Measurements from ENCODE around the gene ZFC3H1. TPM values are rescaled to one million over a fixed set of nuclear protein-coding genes. Genes with fewer than 3 reads are reported as not detected.
"Not testable (repeated sequence)": the region's sequence is repeated elsewhere in the genome, so short reads cannot be mapped to it uniquely, and the experiment has no call there.

ZFC3H1 gene
- total RNA-seq, 4 donors from 2014 or later, result 54.6 to 124 (median 85.5) TPM

GRCh38 chr12:71581206-71581605, 82.4 kb downstream of the ZFC3H1 start:
- DNase-seq (ENCODE audit: low spot score) (no peak), ATAC-seq (ENCODE audit: low FRiP score) (no peak)
- TF ChIP-seq, protein P1, sequence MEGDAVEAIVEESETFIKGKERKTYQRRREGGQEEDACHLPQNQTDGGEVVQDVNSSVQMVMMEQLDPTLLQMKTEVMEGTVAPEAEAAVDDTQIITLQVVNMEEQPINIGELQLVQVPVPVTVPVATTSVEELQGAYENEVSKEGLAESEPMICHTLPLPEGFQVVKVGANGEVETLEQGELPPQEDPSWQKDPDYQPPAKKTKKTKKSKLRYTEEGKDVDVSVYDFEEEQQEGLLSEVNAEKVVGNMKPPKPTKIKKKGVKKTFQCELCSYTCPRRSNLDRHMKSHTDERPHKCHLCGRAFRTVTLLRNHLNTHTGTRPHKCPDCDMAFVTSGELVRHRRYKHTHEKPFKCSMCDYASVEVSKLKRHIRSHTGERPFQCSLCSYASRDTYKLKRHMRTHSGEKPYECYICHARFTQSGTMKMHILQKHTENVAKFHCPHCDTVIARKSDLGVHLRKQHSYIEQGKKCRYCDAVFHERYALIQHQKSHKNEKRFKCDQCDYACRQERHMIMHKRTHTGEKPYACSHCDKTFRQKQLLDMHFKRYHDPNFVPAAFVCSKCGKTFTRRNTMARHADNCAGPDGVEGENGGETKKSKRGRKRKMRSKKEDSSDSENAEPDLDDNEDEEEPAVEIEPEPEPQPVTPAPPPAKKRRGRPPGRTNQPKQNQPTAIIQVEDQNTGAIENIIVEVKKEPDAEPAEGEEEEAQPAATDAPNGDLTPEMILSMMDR (IDR thresholded peaks at IDR 0.05), result no peak

DNA sequence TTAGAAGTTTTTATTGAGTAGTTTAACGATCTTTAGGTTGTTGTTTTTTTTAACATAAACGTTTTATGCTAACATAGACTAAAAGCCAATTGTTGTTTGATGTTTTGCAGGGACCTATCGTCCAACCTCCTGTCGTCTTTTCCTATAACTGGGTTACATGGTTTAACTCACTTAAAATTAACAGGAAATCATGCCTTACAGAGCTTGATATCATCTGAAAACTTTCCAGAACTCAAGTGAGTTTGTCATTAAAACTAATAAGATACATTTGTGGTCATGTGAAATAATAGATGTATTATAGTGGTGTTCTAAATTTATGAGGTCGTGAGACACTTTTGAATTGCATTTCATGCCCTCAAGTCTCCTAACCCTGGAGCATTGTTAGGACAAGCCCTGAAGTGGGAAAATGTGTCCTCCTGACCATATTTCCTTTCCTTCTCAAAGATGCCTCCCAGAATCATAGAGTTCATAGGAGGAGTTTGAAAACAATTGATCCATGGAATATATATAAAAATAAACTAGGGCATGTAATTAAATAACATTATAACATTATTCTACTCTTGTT, 84.9 kb downstream of the ZFC3H1 start:
- no peak for DNase-seq (ENCODE audit: low spot score)
- TF ChIP-seq, protein P1 (IDR thresholded peaks at IDR 0.05), result no peak

GRCh38 chr12:71576496-71576895, 87.2 kb downstream of the ZFC3H1 start:
- no peak for DNase-seq (ENCODE audit: low spot score)
- TF ChIP-seq, protein P1 (IDR thresholded peaks at IDR 0.05), result no peak
- ATAC-seq (ENCODE audit: low FRiP score), result no peak

More for the DNA sequence above, 84.9 kb downstream of the ZFC3H1 start:
- no peak for ATAC-seq (ENCODE audit: low FRiP score)

DNA sequence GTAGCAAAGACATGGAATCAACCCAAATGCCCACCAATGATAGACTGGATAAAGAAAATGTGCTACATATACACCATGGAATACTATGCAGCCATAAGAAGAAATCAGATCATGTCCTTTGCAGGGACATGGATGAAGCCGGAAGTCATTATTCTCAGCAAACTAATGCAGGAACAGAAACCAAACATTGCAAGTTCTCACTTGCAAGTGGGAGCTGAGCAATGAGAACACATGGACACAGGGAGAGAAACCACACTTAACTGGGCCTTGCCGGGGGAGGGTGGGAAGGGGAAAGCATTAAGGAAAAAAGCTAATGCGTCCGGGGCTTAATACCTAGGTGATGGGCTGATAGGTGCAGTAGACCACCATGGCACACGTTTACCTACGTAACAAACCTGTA, 93.8 kb downstream of the ZFC3H1 start:
- ATAC-seq (ENCODE audit: low FRiP score); DNase-seq (ENCODE audit: low spot score): not testable (repeated sequence)

- no peak for ATAC-seq (ENCODE audit: low FRiP score)
- DNase-seq (ENCODE audit: low spot score), result no peak
- TF ChIP-seq, protein P1 (IDR thresholded peaks at IDR 0.05), result no peak
Observed at GRCh38 chr12:71567537-71567936, 96.1 kb downstream of the ZFC3H1 start.

GRCh38 chr12:71566655-71567054, 97.0 kb downstream of the ZFC3H1 start:
- TF ChIP-seq, protein P1 (IDR thresholded peaks at IDR 0.05), result no peak
- no peak for ATAC-seq (ENCODE audit: low FRiP score)

GRCh38 chr12:71565535-71565934, 98.1 kb downstream of the ZFC3H1 start:
- no peak for DNase-seq (ENCODE audit: low spot score)
- ATAC-seq (ENCODE audit: low FRiP score), result no peak
- TF ChIP-seq, protein P1 (IDR thresholded peaks at IDR 0.05), result no peak

More at GRCh38 chr12:71566655-71567054, 97.0 kb downstream of the ZFC3H1 start:
- DNase-seq (ENCODE audit: low spot score), result no peak

All from omental fat pad (tissue), 4 donors.